GM19193 (cell line): ENCODE results near the gene MTHFD1L.

ENCODE experiments used
- POLR2A ChIP-seq: IDR thresholded peaks from 4 replicates; pipeline ENCODE4 v1.6.1; 2011; ENCODE audit not compliant: insufficient read depth, insufficient read length; ENCODE audit errors: extremely low read depth

Gene MTHFD1L

DNA sequence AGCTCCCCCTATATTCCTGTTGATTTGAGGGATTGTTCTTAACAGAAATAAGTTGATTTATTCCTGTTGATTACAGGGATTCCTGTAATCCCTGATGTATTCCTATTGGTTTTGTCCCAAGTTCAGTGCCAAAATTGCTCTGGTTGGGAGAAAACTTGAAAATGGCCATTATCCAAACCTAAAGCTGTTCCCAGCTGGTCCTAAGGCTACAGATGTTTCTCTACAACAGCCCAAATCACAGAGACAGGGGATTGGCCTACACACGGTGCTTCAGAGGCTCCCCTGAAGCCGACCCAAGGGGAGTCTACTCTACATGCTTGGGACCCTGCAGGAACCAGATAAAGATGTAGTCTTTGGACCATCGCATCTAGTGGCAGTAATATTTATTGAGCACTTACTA is 275.3 kb downstream of the MTHFD1L start:
- no peak for TF ChIP-seq POLR2A

DNA sequence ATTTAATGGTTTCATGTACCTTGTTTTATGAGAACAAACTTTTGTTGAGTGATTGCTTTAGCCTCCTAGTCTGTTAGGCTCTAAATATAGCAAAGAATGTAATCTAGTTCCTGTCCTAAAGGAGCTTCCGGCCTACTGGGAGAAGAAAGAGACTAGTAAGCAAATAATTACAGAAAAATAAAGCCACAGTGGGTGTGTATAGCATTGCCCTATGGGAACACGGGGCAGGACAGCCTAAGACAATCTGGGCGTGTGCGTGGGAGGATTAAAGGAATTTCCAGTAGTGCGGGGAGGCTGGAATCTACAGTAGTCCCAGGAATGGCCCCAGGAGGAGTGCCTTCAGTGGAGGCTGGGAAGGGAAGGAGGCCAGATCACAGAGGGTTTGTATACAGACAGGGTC is 276.2 kb downstream of the MTHFD1L start:
- TF ChIP-seq POLR2A, result no peak

GRCh38 chr6:151142676-151143075 is 277.2 kb downstream of the MTHFD1L start:
- TF ChIP-seq POLR2A, result no peak

GRCh38 chr6:151143337-151143736 is 277.8 kb downstream of the MTHFD1L start:
- no peak for TF ChIP-seq POLR2A

DNA sequence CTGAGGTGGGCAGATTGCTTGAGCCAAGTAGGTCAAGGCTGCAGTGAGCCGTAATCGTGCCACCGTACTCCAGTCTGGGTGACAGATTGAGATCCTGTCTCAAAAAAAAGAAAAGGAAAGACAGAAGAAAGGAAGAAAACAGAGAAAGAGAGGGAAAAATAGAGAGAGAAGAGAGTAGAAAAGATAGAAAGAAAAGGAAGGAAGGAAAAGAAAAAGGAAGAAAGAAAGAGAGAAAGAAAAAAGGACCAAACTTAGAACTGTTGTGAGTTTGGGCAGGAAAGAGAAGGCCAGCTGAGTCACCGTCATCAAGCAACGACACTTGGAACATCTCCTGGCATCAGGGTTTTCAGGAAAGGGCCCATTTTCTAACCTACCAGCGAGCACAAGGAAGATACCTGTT is 278.3 kb downstream of the MTHFD1L start:
- TF ChIP-seq POLR2A, result no peak

- no peak for TF ChIP-seq POLR2A
Measured at GRCh38 chr6:151147118-151147832, 281.8 kb downstream of the MTHFD1L start.

DNA sequence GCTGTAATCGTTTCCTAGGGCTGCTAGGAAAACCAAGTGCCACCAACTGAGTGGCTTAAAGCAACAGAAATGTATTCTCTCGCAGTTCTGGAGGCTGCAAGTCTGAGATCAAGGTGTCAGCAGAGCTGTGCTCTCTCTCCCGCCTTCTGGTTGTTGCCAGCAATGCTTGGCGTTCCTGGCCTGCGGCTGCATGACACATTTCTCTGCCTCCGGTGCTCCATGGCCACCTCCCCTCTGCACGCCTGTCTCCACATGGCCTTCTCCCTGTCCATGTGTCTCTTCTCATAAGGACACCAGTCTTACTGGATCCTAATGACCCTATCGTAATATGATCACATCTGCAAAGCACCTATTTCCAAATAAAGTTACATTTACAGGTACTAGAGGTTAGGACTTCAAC is 282.6 kb downstream of the MTHFD1L start:
- TF ChIP-seq POLR2A, result no peak

DNA sequence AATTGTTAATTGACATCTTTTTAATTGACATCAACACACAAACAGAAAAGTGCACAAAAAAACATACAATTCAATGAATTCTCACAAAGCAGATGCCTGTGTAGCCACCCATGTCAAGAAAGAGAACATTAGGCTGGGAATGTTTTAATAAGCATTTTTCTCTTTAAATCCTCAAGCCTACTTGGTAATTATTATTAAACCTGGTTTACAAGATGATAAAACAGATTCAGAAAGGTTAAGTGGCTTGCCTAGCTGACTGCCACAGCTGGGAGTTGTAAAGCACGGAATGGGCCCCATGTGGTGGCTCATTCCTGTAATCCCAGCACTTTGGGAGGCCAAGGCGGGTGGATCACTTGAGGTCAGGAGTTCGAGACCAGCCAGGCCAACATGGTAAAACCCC is 284.3 kb downstream of the MTHFD1L start:
- no peak for TF ChIP-seq POLR2A
